SKM-1 treated with dmso at 0.1 percent for 144 hours (cell line): ENCODE results near the gene GFER.
"Not testable (repeated sequence)": the region's sequence is repeated elsewhere in the genome, so short reads cannot be mapped to it uniquely, and the experiment has no call there.

Experiments
- DNase-seq: peaks from one replicate; lab custom pipeline; 2025; ENCODE audit not compliant: unreplicated experiment; lab: John Stamatoyannopoulos, UW

GFER gene

GRCh38 chr16:2025251-2025650 lies 41.3 kb downstream of the GFER start:
- no peak for DNase-seq

GRCh38 chr16:2025878-2026460 lies 42.0 kb downstream of the GFER start:
- DNase-seq, result no peak

DNA sequence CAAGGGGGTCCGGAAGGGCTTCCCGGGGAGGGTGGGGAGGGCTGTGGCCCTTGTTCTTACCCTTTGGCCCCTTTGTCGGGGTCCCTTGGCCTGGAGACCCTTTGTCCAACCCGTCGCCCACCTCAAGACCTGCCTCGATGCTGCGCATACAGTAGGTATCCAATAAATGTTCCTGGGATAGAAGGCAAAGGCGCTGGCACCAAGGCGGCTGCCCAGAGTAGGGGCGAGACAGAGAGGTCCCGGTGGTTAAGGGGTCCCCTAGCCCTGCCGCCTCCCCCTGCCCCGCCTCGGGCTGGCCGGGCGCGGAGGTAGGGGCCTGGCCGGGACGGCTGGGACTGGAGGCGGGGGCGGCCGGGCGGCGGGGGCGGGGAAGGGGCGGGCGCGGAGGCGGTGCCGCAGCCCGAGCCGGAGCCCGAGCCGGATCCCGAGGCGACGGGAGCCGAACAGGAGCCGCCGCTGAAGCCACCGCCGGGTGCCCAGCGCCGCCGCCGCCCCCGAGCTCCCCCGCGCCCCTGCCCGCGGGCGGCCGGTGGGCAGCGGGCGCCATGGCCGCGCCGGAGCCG lies 42.5 kb downstream of the GFER start, which contains the start of gene NHERF2:
Gene NHERF2 (plus strand): TSS at position 442 of the 563 bp plus-strand sequence. CDS start 104 bp downstream, at position 546.
- DNase-seq, result no peak

- DNase-seq, result no peak
Observed at GRCh38 chr16:2027024-2028010, 43.3 kb downstream of the GFER start.

DNA sequence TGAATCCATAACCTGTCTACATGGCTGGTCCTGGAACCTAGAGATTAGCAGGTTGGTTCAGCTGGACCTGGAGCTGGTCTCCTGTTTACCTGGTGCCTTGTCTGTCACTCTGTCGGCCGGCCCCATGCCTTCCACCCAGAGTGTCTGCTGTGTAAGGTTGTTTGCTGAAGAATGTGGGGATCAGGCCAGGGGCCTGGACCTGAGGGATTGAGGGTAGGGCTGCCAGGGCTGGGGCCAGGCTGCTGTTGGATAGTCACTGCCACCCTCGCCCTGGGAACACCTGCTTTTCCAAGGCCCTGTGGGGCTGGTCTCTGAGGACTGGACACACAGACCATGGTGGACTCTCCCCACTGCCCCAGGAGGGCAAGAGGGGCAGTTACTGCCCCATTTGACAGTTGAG lies 44.2 kb downstream of the GFER start:
- DNase-seq, result no peak

GRCh38 chr16:2028620-2029220 lies 44.7 kb downstream of the GFER start:
- no peak for DNase-seq

- DNase-seq, result no peak
Observed at GRCh38 chr16:2029350-2029749, 45.4 kb downstream of the GFER start.

- no peak for DNase-seq
Observed at GRCh38 chr16:2030036-2030435, 46.0 kb downstream of the GFER start.

DNA sequence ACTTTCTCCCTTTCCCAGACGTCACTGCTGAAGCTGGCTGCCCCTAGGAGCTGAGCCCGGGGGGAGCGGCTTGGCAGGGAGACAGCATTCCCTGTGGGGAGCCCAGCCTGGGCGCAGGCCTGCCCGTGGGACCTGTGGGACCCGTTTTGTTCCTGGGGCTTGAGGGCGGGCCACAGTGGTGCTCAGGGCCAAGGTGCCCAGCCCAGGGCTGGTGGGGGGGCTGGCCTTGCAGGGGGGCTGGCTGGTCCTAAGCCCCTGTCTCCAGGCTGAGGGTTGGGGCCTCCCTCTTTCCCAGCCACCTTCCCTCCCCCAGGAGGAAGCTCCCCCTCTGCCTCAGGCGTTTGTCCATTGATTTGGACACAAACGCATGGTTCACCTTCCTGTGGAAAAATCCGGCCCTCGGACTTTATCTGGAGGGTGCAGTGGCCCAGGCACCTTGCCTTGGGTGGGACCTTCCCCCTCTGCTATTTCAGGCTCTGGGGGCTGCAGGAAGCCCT lies 47.1 kb downstream of the GFER start:
- no peak for DNase-seq

GRCh38 chr16:2032285-2033056 lies 48.5 kb downstream of the GFER start:
- DNase-seq, result no peak

- DNase-seq, result no peak
Observed at GRCh38 chr16:2033057-2033908, 49.3 kb downstream of the GFER start.

DNA sequence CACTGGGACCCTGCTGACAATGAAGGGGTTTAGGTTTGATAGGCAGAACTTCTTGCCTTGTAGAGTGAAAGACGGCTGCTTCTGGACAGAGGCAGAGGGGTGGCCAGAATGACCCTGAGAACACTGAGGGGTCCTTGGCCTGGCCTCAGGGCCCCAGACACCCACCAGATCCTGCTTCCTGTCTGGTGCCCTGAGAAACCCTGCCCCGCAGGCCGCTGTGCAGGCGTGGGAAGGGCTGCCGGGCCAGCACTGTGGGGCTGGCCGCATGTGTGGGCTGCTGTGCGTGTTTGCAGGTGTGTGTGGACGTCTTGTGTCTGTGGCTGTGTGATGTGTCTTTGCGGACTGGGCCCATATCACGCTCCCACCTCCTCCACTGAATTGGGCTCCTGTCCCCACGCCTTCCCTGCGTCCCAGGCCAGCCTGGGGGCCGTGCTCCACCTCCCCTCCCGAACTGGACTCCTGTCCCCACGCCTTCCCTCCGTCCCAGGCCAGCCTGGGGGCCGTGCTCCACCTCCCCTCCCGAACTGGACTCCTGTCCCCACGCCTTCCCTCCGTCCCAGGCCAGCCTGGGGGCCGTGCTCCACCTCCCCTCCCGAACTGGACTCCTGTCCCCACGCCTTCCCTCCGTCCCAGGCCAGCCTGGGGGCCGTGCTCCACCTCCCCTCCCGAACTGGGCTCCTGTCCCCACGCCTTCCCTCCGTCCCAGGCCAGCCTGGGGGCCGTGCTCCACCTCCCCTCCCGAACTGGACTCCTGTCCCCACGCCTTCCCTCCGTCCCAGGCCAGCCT lies 50.1 kb downstream of the GFER start:
- not testable (repeated sequence) for DNase-seq

GRCh38 chr16:2034696-2035430 lies 50.9 kb downstream of the GFER start:
- DNase-seq, result no peak

DNA sequence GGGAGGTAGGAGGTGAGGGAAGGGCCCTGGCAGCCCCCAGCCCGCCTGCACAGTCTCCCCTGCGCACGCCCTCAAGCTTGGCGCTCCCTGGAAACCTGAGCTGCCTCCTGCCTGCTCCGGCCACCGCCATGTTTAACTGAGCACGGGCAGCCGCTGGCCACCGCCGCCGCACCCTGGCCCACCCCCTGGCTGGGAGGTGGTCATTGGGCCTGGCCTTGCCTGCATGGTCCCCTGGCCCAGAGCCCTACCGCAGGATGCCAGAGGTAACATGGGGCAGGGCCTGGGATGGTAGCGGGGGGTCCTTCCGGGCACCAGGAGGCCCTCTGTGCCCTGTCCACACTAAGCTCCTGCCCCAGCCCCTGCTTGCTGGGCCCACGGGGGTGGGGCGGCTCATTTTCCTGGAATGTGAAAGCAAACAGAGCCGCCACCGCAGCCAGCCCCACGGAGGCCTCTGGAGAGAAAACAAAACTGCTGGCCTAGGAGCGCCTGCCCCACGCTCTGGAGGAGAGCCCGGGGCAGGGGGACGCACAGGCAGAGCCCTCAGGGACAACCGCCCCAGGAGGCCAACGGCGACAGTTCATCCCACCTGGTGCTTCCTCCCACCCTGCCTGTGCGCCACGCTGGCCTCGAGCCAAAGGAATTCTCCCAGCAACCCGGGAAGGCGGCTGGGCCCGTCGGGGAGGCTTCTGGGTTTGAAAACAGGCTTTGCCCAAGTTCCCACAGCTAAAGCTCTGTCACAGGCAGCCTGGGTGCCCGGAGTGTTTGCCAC lies 51.6 kb downstream of the GFER start:
- no peak for DNase-seq

GRCh38 chr16:2036200-2036966 lies 52.4 kb downstream of the GFER start:
- no peak for DNase-seq

DNA sequence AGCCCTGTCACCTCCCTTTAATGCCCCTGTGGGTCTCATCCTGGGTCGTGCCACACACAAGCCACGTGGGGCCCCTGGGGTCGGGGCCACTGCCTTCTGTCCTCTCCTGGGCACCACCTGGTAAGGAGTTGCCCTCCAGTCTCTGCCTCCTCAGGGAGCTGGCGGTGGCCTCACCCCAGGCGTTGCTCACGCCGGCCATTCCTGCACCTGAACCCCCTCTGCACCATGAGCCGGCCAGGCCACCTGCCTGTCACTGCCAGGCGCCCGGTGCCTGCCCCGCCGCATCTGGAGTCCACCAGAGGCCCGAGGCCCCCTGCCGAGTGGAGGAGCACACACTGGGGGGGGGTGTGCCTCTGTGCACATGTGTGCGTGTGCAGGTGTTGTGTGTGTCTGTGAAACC lies 53.1 kb downstream of the GFER start:
- DNase-seq, result no peak
